Transverse colon (tissue), 4 donors: ENCODE measurements around the gene BEND3. TPM values are rescaled to one million over a fixed set of nuclear protein-coding genes. Genes with fewer than 3 reads are reported as not detected.

Experiments
- DNase-seq: peaks from one replicate; pipeline ENCODE4 v3.0.0-alpha.2; 2019
- H3K27ac ChIP-seq, 4 donors: fragments of 200-600 bp; sonication (generic); 2 replicates each; pipeline ENCODE4 v1.5.1; 2016 to 2018; ENCODE audit warnings: inconsistent platforms in 4 of 4
- H3K27me3 ChIP-seq: fragments of 200-600 bp; sonication (generic); 2 replicates; pipeline ENCODE4 v1.5.1; 2017; ENCODE audit warnings: inconsistent platforms
- H3K36me3 ChIP-seq, 4 donors: fragments of 200-600 bp; sonication (generic); 2 replicates each; pipeline ENCODE4 v1.5.1; 2017 to 2019; ENCODE audit warnings: inconsistent platforms in 4 of 4
- H3K4me1 ChIP-seq, 4 donors: fragments of 200-600 bp; sonication (generic); 2 replicates each; pipeline ENCODE4 v1.5.1; 2017 to 2020; ENCODE audit warnings: inconsistent platforms in 4 of 4
- H3K4me3 ChIP-seq, 4 donors: fragments of 200-600 bp; sonication (generic); 1 replicate in 1 of 4; 2 replicates in 3 of 4; pipeline versions ENCODE4 v1.5.1 to v1.6.1; 2017 to 2019; ENCODE audit warnings: inconsistent platforms in 4 of 4
- H3K9me3 ChIP-seq, 2 donors: fragments of 200-600 bp; sonication (generic); 2 replicates each; pipeline ENCODE4 v1.5.1; 2017 to 2019; ENCODE audit warnings: inconsistent platforms in 2 of 2
- EP300 ChIP-seq: sonication (generic); formaldehyde crosslinking; IDR thresholded peaks from one replicate; pipeline ENCODE4 v1.6.1; 2017; ENCODE audit warnings: antibody characterized with exemption, low read depth
- POLR2A ChIP-seq: fragments of 450-650 bp; IDR thresholded peaks from one replicate; pipeline ENCODE4 v1.6.1; 2016; ENCODE audit warnings: antibody characterized with exemption, mild to moderate bottlenecking, moderate library complexity
- POLR2AphosphoS5 ChIP-seq, 3 donors: sonication (generic); formaldehyde crosslinking; IDR thresholded peaks; one replicate each; pipeline ENCODE4 v1.6.1; 2016; ENCODE audit warnings: antibody characterized with exemption in 3 of 3
- WGBS, 2 donors: methylation state at CpG; one replicate each; pipeline ENCODE4 v1.1.5; 2018; ENCODE audit warnings: low coverage in 1 of 2; 5-methylcytosine and 5-hydroxymethylcytosine counted together
- in situ Hi-C, 4 donors: fragments of 200-750 bp; cut with MboI; loops; one replicate each; pipeline versions ENCODE4 v1.15.0 to v1.15.1; 2017; ENCODE audit warnings: low sequenced_read_pairs in 3 of 4, low pct_ligation_motif_present in 1 of 4, low pct_unique_long_range_greater_than_20kb in 1 of 4
- intact Hi-C: fragments of 100-400 bp; cut with DNase I; formaldehyde crosslinking; loops from one replicate; pipeline ENCODE4 v1.15.1; 2023; ENCODE audit warnings: low total_unique reads
- total RNA-seq, 4 donors: library from RNA; depleted of rRNA; stranded (reverse); fragments of >200 nt; gene quantifications; one replicate each; pipeline ENCODE4 v1.1.0, GENCODE V29; 2016
- TF ChIP-seq, protein P1 (sequence below), 5 experiments: fragments of 200-600 bp in 3 of 5; fragments of 450-650 bp in 2 of 5; sonication (generic) in 3 of 5; IDR thresholded peaks; 1 replicate in 2 of 5; 2 replicates in 3 of 5; pipeline ENCODE4 v1.5.1; 2016 to 2017; ENCODE audit warnings: antibody characterized with exemption in 5 of 5, inconsistent platforms in 3 of 5, mild to moderate bottlenecking in 2 of 5, moderate library complexity in 1 of 5

BEND3 gene
- total RNA-seq, 4 donors from 2014 or later: 4.8 to 12.1 (median 5.0) TPM

DNA sequence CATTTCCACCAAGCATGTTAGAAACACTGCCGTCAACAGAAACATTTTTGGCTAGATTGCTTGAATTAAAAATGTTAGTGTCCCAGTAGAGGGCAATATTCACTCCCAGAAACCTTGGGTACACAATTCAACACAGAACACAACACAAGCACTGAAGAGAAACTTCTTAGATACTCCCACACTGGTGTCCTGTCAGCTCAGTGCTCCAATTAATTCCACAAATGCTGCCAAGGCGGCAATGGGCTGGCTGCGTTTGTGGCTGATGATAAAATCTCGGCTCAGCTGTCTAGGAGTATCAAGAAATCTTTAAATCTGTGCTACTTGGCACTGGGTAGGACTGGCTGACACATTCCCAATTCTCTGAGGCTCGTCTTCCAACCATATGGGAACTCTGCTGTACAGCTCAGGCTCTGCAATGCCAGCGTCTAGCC is 39.3 kb downstream of the BEND3 start:
- Histone ChIP-seq H3K4me1 (peaks cover 0 to 14% (median 6%) of the 10 kb centered on the region in 4 donors), H3K9me3 (no peaks in the 10 kb centered on the region), H3K27ac (no peak overlapping the region), H3K36me3 (no peaks in the 10 kb centered on the region), H3K27me3 (no peaks in the 10 kb centered on the region), H3K4me3 (no peak overlapping the region)
- WGBS, 2 donors: 50 to 70% methylated on average over 1 to 6 of the region's 6 CpGs
- intact Hi-C loops: no loop called here
- in situ Hi-C loops: no loop called here
- TF ChIP-seq, protein P1, sequence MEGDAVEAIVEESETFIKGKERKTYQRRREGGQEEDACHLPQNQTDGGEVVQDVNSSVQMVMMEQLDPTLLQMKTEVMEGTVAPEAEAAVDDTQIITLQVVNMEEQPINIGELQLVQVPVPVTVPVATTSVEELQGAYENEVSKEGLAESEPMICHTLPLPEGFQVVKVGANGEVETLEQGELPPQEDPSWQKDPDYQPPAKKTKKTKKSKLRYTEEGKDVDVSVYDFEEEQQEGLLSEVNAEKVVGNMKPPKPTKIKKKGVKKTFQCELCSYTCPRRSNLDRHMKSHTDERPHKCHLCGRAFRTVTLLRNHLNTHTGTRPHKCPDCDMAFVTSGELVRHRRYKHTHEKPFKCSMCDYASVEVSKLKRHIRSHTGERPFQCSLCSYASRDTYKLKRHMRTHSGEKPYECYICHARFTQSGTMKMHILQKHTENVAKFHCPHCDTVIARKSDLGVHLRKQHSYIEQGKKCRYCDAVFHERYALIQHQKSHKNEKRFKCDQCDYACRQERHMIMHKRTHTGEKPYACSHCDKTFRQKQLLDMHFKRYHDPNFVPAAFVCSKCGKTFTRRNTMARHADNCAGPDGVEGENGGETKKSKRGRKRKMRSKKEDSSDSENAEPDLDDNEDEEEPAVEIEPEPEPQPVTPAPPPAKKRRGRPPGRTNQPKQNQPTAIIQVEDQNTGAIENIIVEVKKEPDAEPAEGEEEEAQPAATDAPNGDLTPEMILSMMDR (IDR thresholded peaks at IDR 0.05): peak in 2 of 5 experiments; percentile 2 to 19
- TF ChIP-seq POLR2AphosphoS5 (IDR thresholded peaks at IDR 0.05): no peak
- DNase-seq: no peak

DNA sequence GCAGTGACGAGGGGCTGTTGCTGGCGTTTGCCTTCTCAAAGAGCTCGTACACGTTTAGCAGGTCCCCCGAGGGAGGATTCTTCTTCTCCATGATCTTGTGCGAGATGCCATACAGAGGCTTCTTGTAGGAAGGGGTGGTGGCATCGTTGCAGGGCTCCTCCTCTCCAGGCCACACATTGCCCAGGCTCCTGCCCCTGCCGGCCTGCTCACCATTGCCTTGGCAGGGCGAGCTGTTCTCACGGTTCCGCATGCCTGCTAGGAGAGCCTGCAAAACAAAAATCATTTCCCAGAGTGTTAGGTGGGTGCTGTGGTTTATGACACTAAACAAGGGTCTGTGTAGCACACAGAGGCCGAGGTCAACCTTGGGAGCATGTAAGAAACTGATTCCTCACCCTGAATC is 44.6 kb downstream of the BEND3 start:
- no peaks in the 10 kb centered on the region for H3K36me3 ChIP-seq
- 93% methylated on average over 12 of the region's 12 CpGs; no CpG with 5 or more reads in 1 of the 2 donors for WGBS, 2 donors
- H3K4me3 ChIP-seq: no peak overlapping the region
- no peaks in the 10 kb centered on the region for H3K27me3 ChIP-seq
- H3K9me3 ChIP-seq: no peaks in the 10 kb centered on the region
- DNase-seq: no peak
- in situ Hi-C loops: no loop called here
- H3K4me1 ChIP-seq: peaks cover 0 to 14% (median 6%) of the 10 kb centered on the region in 4 donors
- TF ChIP-seq POLR2AphosphoS5 (IDR thresholded peaks at IDR 0.05) (no peak), EP300 (no peak), POLR2A (no peak)
- TF ChIP-seq, protein P1 (IDR thresholded peaks at IDR 0.05): no peak
- intact Hi-C loops: no loop called here
- H3K27ac ChIP-seq: no peak overlapping the region

DNA sequence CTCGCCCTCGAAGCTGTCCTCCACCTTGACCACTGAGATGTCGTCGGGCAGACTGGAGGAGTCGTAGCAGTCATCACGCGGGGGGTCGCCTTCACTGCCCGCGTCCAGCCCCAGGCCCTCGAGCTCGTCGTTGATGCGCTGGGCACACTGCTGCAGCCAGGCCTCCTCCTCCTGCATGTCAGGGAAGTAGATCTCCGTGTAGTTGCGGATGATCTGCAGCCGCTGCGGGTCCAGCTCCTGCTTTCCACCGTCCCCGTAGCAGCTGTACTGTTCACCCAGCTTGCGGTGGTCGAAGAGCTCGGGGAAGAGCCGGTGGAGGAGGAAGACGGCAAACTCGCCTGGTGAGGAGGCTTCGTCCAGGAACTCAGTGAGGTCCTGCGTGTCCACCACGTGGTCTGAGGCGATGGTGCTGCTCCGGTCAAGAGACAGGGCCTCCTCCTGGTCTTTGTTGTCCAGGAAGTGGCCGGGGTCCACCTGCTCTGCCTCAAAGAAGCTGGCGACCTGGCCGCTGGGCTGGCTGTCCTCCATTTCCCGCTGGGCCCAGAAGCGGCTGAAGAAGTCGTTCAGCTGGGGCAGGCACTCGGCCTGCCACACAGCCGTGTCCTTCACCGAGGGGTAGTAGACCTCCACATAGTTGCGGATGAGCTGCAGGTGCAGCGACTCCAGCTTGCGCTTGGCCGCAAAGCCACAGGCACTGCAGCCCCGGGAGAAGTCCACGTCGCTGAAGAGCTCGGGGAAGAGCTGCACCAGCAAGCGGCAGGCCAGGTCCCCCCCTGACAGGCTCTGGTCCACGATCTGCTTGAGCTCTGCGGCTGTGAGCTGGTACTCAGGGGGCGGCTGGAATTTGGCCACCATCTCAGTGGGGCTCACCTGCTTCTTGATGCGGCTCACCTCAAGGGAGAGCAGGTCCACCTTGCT is 45.4 kb downstream of the BEND3 start:
- Histone ChIP-seq H3K4me1 (peaks cover 0 to 18% (median 9%) of the 10 kb centered on the region in 4 donors), H3K36me3 (no peaks in the 10 kb centered on the region), H3K4me3 (no peak overlapping the region), H3K27ac (no peak overlapping the region), H3K9me3 (no peaks in the 10 kb centered on the region), H3K27me3 (no peaks in the 10 kb centered on the region)
- DNase-seq: no peak
- intact Hi-C loops: no loop called here
- 97% methylated on average over 6 to 52 of the region's 53 CpGs for WGBS, 2 donors
- no peak for TF ChIP-seq POLR2AphosphoS5 (IDR thresholded peaks at IDR 0.05)
- TF ChIP-seq, protein P1 (IDR thresholded peaks at IDR 0.05): no peak
- in situ Hi-C loops: no loop called here

DNA sequence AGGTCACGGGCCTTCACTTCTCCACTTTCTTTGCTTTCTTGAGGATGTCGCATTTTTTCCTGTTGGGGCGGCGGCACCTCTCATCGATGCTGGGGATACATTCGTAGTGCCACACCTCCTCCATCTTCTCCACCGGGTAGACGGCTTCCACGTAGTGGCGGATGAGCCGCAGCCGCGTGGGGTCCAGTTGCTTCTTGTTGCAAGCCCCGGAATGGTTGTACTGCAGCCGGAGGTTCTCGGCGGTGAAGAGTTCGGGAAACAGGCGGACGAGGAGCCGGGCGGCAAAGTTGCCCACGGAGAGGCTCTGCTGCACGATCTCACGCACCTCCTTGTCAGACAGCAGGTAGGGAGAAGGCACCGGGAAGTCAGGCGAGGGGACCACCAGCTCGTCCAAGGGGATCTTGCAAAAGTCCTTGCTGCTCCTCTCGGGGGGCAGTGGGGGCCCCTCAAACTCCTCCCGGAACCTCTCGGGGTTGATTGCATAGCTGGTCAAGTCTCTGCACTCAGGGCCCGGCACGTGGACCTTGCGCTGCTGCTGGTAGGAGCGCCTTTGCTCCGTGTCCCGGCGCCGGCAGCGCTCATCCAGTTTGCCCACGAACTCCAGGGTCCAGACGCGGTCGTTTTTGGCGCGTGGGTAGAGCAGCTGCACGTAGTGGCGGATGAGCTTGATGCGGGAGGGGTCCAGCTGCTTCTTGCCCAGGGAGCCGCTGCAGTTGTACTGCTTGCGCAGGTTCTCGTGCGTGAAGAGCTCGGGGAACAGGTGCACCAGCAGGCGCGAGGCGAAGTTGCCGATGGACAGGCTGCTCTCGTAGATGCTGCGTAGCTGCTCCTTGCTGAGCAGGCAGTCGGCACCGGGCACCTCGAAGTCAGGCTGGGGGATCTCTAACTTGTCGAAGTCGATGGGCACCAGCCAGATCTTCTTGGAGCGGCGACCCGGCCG is 46.4 kb downstream of the BEND3 start:
- no peaks in the 10 kb centered on the region for H3K27me3 ChIP-seq
- WGBS, 2 donors: 96% methylated on average over 64 of the region's 69 CpGs; no CpG with 5 or more reads in 1 of the 2 donors
- H3K36me3 ChIP-seq: no peaks in the 10 kb centered on the region
- in situ Hi-C loops: no loop called here
- H3K4me1 ChIP-seq: peaks cover 0 to 19% (median 9%) of the 10 kb centered on the region in 4 donors
- no peak overlapping the region for H3K27ac ChIP-seq
- no peaks in the 10 kb centered on the region for H3K9me3 ChIP-seq
- TF ChIP-seq, protein P1 (IDR thresholded peaks at IDR 0.05): no peak
- no peak for TF ChIP-seq EP300
- TF ChIP-seq POLR2AphosphoS5 (IDR thresholded peaks at IDR 0.05): no peak
- no peak for TF ChIP-seq POLR2A
- DNase-seq: no peak
- no peak overlapping the region for H3K4me3 ChIP-seq
- intact Hi-C loops: no loop called here
